ENCODE data around the gene SAMD4B. TPM values are rescaled to one million over a fixed set of nuclear protein-coding genes. Genes with fewer than 3 reads are reported as not detected.

Gene SAMD4B
- total and polyA plus RNA-seq, 9 of the 15 experiments (the other 6 are each of a cell fraction or from before 2014, with no cell fraction given) = 3.4 to 90.5 (median 38.0) TPM

GRCh38 chr19:39381910-39382611 is 39.8 kb downstream of the SAMD4B start (continued):
- TF ChIP-seq EGR1 (conservative IDR thresholded peaks at IDR 0.05) (no peak), E2F3 (CRISPR knock-in tag; IDR thresholded peaks at IDR 0.05) (no peak), HOMEZ (CRISPR knock-in tag; IDR thresholded peaks at IDR 0.05) (no peak), CREM (IDR thresholded peaks at IDR 0.05; ENCODE audit: low read depth) (peak; percentile 75), TFAM (CRISPR knock-in tag; conservative IDR thresholded peaks at IDR 0.05) (no peak), IRF2 (CRISPR knock-in tag; IDR thresholded peaks at IDR 0.05) (no peak), MEIS2 (IDR thresholded peaks at IDR 0.05; ENCODE audit: partially characterized antibody) (peak; percentile 95), ATF3 (IDR thresholded peaks at IDR 0.05) (0 out of 2 replicates have a peak, but pooled peaks have one; percentile 7), ATF3 (CRISPR knock-in tag; conservative IDR thresholded peaks at IDR 0.05) (no peak), PCBP2 (IDR thresholded peaks at IDR 0.05; ENCODE audit: low read depth, low read length, poor library complexity, severe bottlenecking) (no peak), NBN (IDR thresholded peaks at IDR 0.05; ENCODE audit: low read depth) (peak; percentile 65; the same call in 1 of the 2 replicates), GTF2B (IDR thresholded peaks at IDR 0.05; ENCODE audit: extremely low read depth, insufficient read length) (no peak), ZFP30 (CRISPR knock-in tag; IDR thresholded peaks at IDR 0.05; ENCODE audit: borderline replicate concordance) (no peak), ZNF778 (CRISPR knock-in tag; IDR thresholded peaks at IDR 0.05) (no peak), GABPA (tag; conservative IDR thresholded peaks at IDR 0.05; ENCODE audit: low read depth) (no peak), SPI1 (IDR thresholded peaks at IDR 0.05; ENCODE audit: borderline replicate concordance, low read depth, low read length) (no peak)
- TF ChIP-seq, protein P1, sequence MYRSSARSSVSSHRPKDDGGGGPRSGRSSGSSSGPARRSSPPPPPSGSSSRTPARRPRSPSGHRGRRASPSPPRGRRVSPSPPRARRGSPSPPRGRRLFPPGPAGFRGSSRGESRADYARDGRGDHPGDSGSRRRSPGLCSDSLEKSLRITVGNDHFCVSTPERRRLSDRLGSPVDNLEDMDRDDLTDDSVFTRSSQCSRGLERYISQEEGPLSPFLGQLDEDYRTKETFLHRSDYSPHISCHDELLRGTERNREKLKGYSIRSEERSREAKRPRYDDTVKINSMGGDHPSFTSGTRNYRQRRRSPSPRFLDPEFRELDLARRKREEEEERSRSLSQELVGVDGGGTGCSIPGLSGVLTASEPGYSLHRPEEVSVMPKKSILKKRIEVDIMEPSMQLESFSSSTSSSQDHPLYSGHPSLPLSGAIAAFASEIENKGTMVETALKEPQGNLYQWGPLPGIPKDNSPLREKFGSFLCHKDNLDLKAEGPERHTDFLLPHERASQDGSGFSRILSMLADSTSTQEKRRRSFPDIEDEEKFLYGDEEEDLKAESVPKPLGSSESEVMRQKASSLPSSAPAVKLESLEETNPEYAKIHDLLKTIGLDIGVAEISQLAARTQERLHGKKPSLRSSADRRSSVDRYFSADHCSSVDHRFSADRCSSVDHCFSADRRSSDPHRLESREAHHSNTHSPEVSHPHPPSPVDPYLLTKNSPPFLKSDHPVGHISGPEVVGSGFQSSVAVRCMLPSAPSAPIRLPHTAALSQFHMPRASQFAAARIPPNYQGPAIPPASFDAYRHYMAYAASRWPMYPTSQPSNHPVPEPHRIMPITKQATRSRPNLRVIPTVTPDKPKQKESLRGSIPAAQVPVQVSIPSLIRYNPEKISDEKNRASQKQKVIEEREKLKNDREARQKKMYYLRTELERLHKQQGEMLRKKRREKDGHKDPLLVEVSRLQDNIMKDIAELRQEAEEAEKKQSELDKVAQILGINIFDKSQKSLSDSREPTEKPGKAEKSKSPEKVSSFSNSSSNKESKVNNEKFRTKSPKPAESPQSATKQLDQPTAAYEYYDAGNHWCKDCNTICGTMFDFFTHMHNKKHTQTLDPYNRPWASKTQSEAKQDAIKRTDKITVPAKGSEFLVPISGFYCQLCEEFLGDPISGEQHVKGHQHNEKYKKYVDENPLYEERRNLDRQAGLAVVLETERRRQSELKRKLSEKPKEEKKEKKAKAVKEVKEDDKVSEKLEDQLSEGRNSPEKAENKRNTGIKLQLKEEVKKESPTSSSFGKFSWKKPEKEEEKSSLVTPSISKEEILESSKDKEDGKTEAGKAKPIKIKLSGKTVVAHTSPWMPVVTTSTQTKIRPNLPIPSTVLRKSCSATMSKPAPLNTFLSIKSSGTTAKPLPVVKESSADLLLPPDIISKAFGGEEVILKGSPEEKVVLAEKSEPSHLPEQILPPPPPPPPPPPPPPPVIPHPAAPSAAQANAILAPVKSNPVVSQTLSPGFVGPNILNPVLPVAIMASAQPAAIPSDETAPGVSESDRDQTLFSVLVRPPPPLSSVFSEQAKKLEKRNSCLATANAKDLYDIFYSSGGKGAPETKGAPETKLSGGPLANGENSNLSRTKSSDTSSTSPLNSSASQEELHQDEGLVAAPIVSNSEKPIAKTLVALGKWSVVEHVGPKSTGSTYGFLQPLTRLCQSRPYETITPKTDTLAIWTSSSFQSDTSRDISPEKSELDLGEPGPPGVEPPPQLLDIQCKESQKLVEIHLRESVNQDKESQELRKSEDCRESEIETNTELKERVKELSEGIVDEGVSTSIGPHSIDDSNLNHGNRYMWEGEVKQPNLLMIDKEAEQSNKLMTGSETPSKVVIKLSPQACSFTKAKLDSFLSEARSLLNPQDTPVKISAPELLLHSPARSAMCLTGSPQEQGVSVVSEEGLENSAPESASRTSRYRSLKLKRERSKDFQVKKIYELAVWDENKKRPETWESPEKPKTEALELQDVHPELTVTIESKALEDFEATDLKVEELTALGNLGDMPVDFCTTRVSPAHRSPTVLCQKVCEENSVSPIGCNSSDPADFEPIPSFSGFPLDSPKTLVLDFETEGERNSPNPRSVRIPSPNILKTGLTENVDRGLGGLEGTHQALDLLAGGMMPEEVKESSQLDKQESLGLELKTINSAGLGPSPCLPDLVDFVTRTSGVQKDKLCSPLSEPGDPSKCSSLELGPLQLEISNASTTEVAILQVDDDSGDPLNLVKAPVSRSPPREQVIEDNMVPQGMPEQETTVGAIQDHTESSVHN (IDR thresholded peaks at IDR 0.05; ENCODE audit: borderline replicate concordance in 1 of 2, low read depth in 1 of 2) = no peak

All from K562 (cell line).